Choroid plexus epithelial cell (primary cell): ENCODE data around the gene ARSA.

Experiments used
- DNase-seq: peaks from one replicate; pipeline ENCODE4 v3.0.0-alpha.2; 2010; ENCODE audit warnings: low read depth
- H3K4me3 ChIP-seq: 2 replicates; pipeline ENCODE4 v1.5.1; 2011; ENCODE audit warnings: low read depth, mild to moderate bottlenecking, control low read depth, low read length, moderate library complexity
- CTCF ChIP-seq: conservative IDR thresholded peaks from 2 replicates; pipeline ENCODE4 v1.5.1; 2011; ENCODE audit warnings: low read depth, mild to moderate bottlenecking, control low read depth, inconsistent platforms, low read length, moderate library complexity

ARSA gene

GRCh38 chr22:50607659-50608020 is 20.3 kb downstream of the ARSA start:
- TF ChIP-seq CTCF = no peak
- H3K4me3 ChIP-seq = no peak overlapping the region
- DNase-seq = no peak

GRCh38 chr22:50606946-50607658 is 20.9 kb downstream of the ARSA start:
- DNase-seq = no peak
- TF ChIP-seq CTCF = no peak
- no peak overlapping the region for H3K4me3 ChIP-seq

- H3K4me3 ChIP-seq = no peak overlapping the region
Measured at GRCh38 chr22:50606165-50606945, 21.6 kb downstream of the ARSA start.

GRCh38 chr22:50605613-50606074 is 22.3 kb downstream of the ARSA start:
- no peak for TF ChIP-seq CTCF
- H3K4me3 ChIP-seq = no peak overlapping the region
- DNase-seq = no peak

More at GRCh38 chr22:50606165-50606945, 21.6 kb downstream of the ARSA start:
- DNase-seq = no peak
- peak; percentile 21 for TF ChIP-seq CTCF

- no peak overlapping the region for H3K4me3 ChIP-seq
- no peak for DNase-seq
- no peak for TF ChIP-seq CTCF
Measured at GRCh38 chr22:50605002-50605612, 22.8 kb downstream of the ARSA start.

- no peak for DNase-seq
- no peak overlapping the region for H3K4me3 ChIP-seq
- no peak for TF ChIP-seq CTCF
Measured at GRCh38 chr22:50604256-50605001, 23.5 kb downstream of the ARSA start.
